K562 (cell line): Measurements from ENCODE around the gene IP6K3. TPM values are rescaled to one million over a fixed set of nuclear protein-coding genes. Genes with fewer than 3 reads are reported as not detected.
A peak's percentile ranks its signal among the peaks of the same experiment; 100 is the strongest.

Experiments
- CTBP1 ChIP-seq: fragments of 450-650 bp; IDR thresholded peaks from 2 replicates; pipeline ENCODE4 v1.6.1; 2016; ENCODE audit warnings: borderline replicate concordance
- ESRRB ChIP-seq: fragments of 250-450 bp; sonication (Bioruptor Pico); IDR thresholded peaks from 2 replicates; pipeline ENCODE4 v1.5.0; 2020; ENCODE audit warnings: mild to moderate bottlenecking, moderate library complexity, borderline replicate concordance
- GTF2A2 ChIP-seq: IDR thresholded peaks from 2 replicates; pipeline ENCODE4 v1.6.1; 2016; ENCODE audit warnings: mild to moderate bottlenecking, missing genetic modification characterization, missing compliant biosample characterization
- KAT8 ChIP-seq: fragments of 450-650 bp; IDR thresholded peaks from 2 replicates; pipeline ENCODE4 v1.6.1; 2016; ENCODE audit warnings: low read depth, mild to moderate bottlenecking
- NCOA1 ChIP-seq: fragments of 450-650 bp; IDR thresholded peaks from 2 replicates; pipeline ENCODE4 v1.6.1; 2016; ENCODE audit warnings: low read depth
- NEUROD1 ChIP-seq: fragments of 150-350 bp; IDR thresholded peaks from 2 replicates; pipeline ENCODE4 v1.6.1; 2014; ENCODE audit warnings: borderline replicate concordance, low read length, low read depth; ENCODE audit not compliant: partially characterized antibody
- OTX1 ChIP-seq: fragments of 450-650 bp; formaldehyde crosslinking; IDR thresholded peaks from 2 replicates; pipeline ENCODE4 v1.4.0; 2022; ENCODE audit warnings: mild to moderate bottlenecking
- PHB ChIP-seq: fragments of 250-450 bp; sonication (Bioruptor Pico); IDR thresholded peaks from 2 replicates; pipeline ENCODE4 v1.5.0; 2021
- STAG1 ChIP-seq: sonication (generic); formaldehyde crosslinking; IDR thresholded peaks from 2 replicates; pipeline ENCODE4 v1.5.0; 2020; ENCODE audit warnings: missing genetic modification reagents, borderline replicate concordance
- TCFL5 ChIP-seq: fragments of 250-450 bp; sonication (Bioruptor Pico); conservative IDR thresholded peaks from 2 replicates; pipeline ENCODE4 v1.6.1; 2021; ENCODE audit warnings: mild to moderate bottlenecking, moderate library complexity, matching md5 sums
- TFAM ChIP-seq: fragments of 250-450 bp; sonication (Bioruptor Pico); conservative IDR thresholded peaks from 2 replicates; pipeline ENCODE4 v1.5.0; 2021; ENCODE audit warnings: mild to moderate bottlenecking, moderate library complexity
- TOE1 ChIP-seq, 2 experiments: fragments of 450-650 bp in 1 of 2; sonication (generic) in 1 of 2; formaldehyde crosslinking in 1 of 2; IDR thresholded peaks; 2 replicates each; pipeline versions ENCODE4 v1.7.1 to v1.8.0; 2016 to 2022; ENCODE audit warnings: borderline replicate concordance in 2 of 2, mild to moderate bottlenecking in 2 of 2, antibody characterized with exemption in 1 of 2, inconsistent platforms in 1 of 2, low read depth in 1 of 2, missing genetic modification reagents in 1 of 2, moderate library complexity in 1 of 2
- TRIM28 ChIP-seq: fragments of 450-650 bp; IDR thresholded peaks from 2 replicates; pipeline ENCODE4 v1.6.1; 2017
- ZNF253 ChIP-seq: fragments of 250-450 bp; sonication (Bioruptor Pico); conservative IDR thresholded peaks from 2 replicates; pipeline ENCODE4 v1.6.1; 2021; ENCODE audit warnings: mild to moderate bottlenecking
- ZNF347 ChIP-seq: fragments of 450-650 bp; formaldehyde crosslinking; IDR thresholded peaks from 2 replicates; pipeline ENCODE4 v1.4.0; 2020; ENCODE audit warnings: low read depth, mild to moderate bottlenecking, moderate library complexity
- ZNF668 ChIP-seq: fragments of 250-450 bp; sonication (Bioruptor Pico); IDR thresholded peaks from 2 replicates; pipeline ENCODE4 v1.8.0; 2022; ENCODE audit warnings: mild to moderate bottlenecking, inconsistent platforms
- polyA plus RNA-seq, 8 experiments: library from polyadenylated mRNA; depleted of rRNA in 4 of 8; stranded (reverse) in 5 of 8; unstranded in 3 of 8; fragments of >200 nt; fragmentation: Nextera tagmentation in 2 of 8; fragmentation: Illumina TruSeq in 1 of 8; extraction: Ambion mirVana in 2 of 8; extraction: Trizol in 1 of 8; gene quantifications; 2 replicates each; pipeline versions ENCODE4 v1.2.1 to v1.2.3, GENCODE V29; 2011 to 2014; ENCODE audit warnings: inconsistent platforms in 1 of 8, missing spikeins in 1 of 8
- total RNA-seq, 7 experiments: library from RNA; depleted of rRNA in 6 of 7; stranded (reverse); fragments of >200 nt in 6 of 7; fragmentation: Illumina TruSeq in 2 of 7; extraction: Trizol in 2 of 7; gene quantifications; 2 replicates each; pipeline versions ENCODE4 v1.2.1 to v1.2.3, GENCODE V29; 2011 to 2021; ENCODE audit warnings: low replicate concordance in 1 of 7
- TF ChIP-seq, protein P1 (sequence below): sonication (generic); formaldehyde crosslinking; IDR thresholded peaks from 2 replicates; pipeline ENCODE4 v1.4.0; 2020; ENCODE audit warnings: mild to moderate bottlenecking, missing genetic modification reagents
- TF ChIP-seq, protein P2 (sequence below): sonication (generic); formaldehyde crosslinking; IDR thresholded peaks from 2 replicates; pipeline ENCODE4 v1.5.0; 2020; ENCODE audit warnings: missing genetic modification reagents
- TF ChIP-seq, protein P3 (sequence below): fragments of 450-650 bp; IDR thresholded peaks from 2 replicates; pipeline ENCODE4 v1.7.0; 2016; ENCODE audit warnings: borderline replicate concordance
- TF ChIP-seq, protein P4 (sequence below): fragments of 250-450 bp; sonication (Bioruptor Pico); IDR thresholded peaks from 2 replicates; pipeline ENCODE4 v1.5.0; 2022; ENCODE audit warnings: mild to moderate bottlenecking

Gene IP6K3
- total and polyA plus RNA-seq, 9 of the 15 experiments (the other 6 are each of a cell fraction or from before 2014, with no cell fraction given) = not detected

DNA sequence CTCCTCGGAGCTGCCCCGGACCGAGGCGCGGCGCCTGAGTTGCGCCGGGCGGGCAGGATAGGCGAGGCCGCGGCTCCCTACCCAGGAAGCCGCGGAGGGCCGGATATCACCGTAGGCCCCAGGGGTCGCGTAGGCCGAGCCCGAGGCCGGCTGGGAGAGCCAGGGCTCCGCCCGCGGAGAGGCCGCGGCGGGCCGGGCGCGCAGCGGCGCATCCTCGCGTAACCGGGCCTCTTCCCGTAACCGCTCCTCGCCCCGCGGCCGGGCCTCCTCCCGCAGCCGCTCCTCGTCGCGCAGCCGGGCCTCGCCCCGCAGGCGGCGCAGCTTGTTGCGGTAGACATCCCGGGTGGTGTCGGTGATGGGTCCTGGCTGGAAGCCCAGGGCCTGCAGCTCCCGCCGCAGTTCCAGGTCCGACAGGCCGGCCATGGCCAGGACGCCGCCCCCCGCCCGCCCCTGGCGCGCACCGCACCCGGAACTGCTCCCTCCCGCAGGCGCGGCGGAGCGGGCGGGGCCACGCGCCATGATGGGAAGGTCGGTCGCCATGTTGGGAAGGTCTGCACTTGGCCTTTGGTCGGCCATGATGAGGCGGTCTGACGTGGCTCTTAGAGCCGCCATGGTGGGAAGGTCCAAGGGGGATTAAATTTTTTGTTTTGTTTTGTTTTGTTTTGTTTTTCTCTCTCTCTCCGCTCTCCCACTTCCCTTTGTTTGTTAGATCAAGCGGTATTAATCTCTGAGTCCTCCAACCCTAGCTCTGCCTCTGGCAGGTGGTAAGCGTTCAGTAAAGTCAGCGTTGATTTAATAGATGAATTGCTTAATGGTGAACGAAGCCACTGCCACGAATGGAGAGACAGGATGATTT lies 42.2 kb upstream of the IP6K3 start, which contains the start of gene LEMD2 (continued):
- TF ChIP-seq, protein P1, sequence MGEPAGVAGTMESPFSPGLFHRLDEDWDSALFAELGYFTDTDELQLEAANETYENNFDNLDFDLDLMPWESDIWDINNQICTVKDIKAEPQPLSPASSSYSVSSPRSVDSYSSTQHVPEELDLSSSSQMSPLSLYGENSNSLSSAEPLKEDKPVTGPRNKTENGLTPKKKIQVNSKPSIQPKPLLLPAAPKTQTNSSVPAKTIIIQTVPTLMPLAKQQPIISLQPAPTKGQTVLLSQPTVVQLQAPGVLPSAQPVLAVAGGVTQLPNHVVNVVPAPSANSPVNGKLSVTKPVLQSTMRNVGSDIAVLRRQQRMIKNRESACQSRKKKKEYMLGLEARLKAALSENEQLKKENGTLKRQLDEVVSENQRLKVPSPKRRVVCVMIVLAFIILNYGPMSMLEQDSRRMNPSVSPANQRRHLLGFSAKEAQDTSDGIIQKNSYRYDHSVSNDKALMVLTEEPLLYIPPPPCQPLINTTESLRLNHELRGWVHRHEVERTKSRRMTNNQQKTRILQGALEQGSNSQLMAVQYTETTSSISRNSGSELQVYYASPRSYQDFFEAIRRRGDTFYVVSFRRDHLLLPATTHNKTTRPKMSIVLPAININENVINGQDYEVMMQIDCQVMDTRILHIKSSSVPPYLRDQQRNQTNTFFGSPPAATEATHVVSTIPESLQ (CRISPR knock-in tag) = 0 out of 2 replicates have a peak, but pooled peaks have one; percentile 23
- TF ChIP-seq OTX1 (CRISPR knock-in tag) (peak; percentile 96), CTBP1 (peak; percentile 96), ZNF668 (CRISPR knock-in tag) (peak; percentile 38; the same call in 1 of the 2 replicates), TRIM28 (peak; percentile 48; the same call in 1 of the 2 replicates), ESRRB (CRISPR knock-in tag) (no peak), NEUROD1 (no peak), GTF2A2 (tag) (no peak), STAG1 (CRISPR knock-in tag) (no peak), ZNF347 (no peak), KAT8 (no peak), NCOA1 (peak; percentile 20; the same call in 1 of the 2 replicates), TOE1 (IDR thresholded peaks at IDR 0.05; ENCODE audit: borderline replicate concordance) (peak; percentile 66; the same call in 1 of the 2 replicates), TOE1 (CRISPR knock-in tag; IDR thresholded peaks at IDR 0.05; ENCODE audit: borderline replicate concordance, low read depth) (peak; percentile 14; the same call in 1 of the 2 replicates), TCFL5 (peak; percentile 68; the same call in 1 of the 2 replicates), TFAM (CRISPR knock-in tag) (no peak), ZNF253 (CRISPR knock-in tag) (no peak), PHB (CRISPR knock-in tag) (no peak; the same call in 1 of the 2 replicates)
- TF ChIP-seq, protein P2, sequence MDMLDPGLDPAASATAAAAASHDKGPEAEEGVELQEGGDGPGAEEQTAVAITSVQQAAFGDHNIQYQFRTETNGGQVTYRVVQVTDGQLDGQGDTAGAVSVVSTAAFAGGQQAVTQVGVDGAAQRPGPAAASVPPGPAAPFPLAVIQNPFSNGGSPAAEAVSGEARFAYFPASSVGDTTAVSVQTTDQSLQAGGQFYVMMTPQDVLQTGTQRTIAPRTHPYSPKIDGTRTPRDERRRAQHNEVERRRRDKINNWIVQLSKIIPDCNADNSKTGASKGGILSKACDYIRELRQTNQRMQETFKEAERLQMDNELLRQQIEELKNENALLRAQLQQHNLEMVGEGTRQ (CRISPR knock-in tag) = no peak
- TF ChIP-seq, protein P3, sequence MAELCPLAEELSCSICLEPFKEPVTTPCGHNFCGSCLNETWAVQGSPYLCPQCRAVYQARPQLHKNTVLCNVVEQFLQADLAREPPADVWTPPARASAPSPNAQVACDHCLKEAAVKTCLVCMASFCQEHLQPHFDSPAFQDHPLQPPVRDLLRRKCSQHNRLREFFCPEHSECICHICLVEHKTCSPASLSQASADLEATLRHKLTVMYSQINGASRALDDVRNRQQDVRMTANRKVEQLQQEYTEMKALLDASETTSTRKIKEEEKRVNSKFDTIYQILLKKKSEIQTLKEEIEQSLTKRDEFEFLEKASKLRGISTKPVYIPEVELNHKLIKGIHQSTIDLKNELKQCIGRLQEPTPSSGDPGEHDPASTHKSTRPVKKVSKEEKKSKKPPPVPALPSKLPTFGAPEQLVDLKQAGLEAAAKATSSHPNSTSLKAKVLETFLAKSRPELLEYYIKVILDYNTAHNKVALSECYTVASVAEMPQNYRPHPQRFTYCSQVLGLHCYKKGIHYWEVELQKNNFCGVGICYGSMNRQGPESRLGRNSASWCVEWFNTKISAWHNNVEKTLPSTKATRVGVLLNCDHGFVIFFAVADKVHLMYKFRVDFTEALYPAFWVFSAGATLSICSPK = peak; percentile 91; the same call in 1 of the 2 replicates
- TF ChIP-seq, protein P4, sequence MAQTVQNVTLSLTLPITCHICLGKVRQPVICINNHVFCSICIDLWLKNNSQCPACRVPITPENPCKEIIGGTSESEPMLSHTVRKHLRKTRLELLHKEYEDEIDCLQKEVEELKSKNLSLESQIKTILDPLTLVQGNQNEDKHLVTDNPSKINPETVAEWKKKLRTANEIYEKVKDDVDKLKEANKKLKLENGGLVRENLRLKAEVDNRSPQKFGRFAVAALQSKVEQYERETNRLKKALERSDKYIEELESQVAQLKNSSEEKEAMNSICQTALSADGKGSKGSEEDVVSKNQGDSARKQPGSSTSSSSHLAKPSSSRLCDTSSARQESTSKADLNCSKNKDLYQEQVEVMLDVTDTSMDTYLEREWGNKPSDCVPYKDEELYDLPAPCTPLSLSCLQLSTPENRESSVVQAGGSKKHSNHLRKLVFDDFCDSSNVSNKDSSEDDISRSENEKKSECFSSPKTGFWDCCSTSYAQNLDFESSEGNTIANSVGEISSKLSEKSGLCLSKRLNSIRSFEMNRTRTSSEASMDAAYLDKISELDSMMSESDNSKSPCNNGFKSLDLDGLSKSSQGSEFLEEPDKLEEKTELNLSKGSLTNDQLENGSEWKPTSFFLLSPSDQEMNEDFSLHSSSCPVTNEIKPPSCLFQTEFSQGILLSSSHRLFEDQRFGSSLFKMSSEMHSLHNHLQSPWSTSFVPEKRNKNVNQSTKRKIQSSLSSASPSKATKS = 0 out of 2 replicates have a peak, but pooled peaks have one; percentile 17
